ENCODE measurements around the gene COL8A2. TPM values are rescaled to one million over a fixed set of nuclear protein-coding genes. Genes with fewer than 3 reads are reported as not detected.

Gene COL8A2
- total RNA-seq, 1 experiment from 2014 or later, result 1.2 TPM

DNA sequence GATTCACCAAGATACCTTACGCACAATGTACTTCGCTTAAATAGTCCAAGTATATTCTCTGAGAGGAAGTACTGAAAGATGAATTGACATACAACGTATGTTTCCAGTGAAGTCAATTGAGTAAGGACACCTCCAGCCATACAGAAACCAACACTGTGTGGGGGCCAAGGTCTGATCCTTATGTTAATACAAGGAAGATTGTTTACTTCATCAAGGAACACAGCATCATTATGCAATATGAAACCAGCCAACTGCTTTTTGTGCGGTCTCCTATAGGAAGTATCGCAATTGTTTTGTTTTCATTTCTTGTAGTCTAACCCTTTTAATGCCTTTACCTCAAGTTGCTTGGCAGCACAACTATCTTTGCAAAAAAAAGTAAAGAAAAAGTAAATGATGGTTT, 69.3 kb downstream of the COL8A2 start:
- TF ChIP-seq, protein P1, sequence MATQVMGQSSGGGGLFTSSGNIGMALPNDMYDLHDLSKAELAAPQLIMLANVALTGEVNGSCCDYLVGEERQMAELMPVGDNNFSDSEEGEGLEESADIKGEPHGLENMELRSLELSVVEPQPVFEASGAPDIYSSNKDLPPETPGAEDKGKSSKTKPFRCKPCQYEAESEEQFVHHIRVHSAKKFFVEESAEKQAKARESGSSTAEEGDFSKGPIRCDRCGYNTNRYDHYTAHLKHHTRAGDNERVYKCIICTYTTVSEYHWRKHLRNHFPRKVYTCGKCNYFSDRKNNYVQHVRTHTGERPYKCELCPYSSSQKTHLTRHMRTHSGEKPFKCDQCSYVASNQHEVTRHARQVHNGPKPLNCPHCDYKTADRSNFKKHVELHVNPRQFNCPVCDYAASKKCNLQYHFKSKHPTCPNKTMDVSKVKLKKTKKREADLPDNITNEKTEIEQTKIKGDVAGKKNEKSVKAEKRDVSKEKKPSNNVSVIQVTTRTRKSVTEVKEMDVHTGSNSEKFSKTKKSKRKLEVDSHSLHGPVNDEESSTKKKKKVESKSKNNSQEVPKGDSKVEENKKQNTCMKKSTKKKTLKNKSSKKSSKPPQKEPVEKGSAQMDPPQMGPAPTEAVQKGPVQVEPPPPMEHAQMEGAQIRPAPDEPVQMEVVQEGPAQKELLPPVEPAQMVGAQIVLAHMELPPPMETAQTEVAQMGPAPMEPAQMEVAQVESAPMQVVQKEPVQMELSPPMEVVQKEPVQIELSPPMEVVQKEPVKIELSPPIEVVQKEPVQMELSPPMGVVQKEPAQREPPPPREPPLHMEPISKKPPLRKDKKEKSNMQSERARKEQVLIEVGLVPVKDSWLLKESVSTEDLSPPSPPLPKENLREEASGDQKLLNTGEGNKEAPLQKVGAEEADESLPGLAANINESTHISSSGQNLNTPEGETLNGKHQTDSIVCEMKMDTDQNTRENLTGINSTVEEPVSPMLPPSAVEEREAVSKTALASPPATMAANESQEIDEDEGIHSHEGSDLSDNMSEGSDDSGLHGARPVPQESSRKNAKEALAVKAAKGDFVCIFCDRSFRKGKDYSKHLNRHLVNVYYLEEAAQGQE (IDR thresholded peaks at IDR 0.05; ENCODE audit: insufficient read depth in 1 of 2, low read depth in 2 of 2, low read length in 1 of 2), result no peak
- no peak for TF ChIP-seq POLR2AphosphoS5 (IDR thresholded peaks at IDR 0.05; ENCODE audit: low read depth, low read length)
- ATAC-seq, result no peak
- Histone ChIP-seq H3K4me1 (ENCODE audit: control insufficient read depth, insufficient read depth, low read length) (no peaks in the 10 kb centered on the region), H3K27me3 (ENCODE audit: control insufficient read depth, insufficient read depth, low read length) (no peaks in the 10 kb centered on the region), H3K36me3 (ENCODE audit: control insufficient read depth, insufficient read depth, low read length) (0 out of 2 replicates have a peak, but pooled peaks cover 6% of the 10 kb centered on the region), H3K27ac (ENCODE audit: low read length) (no peak overlapping the region), H3K9me3 (ENCODE audit: control insufficient read depth, insufficient read depth, low read depth, low read length) (no peaks in the 10 kb centered on the region), H3K4me3 (ENCODE audit: low read depth in 2 of 2, low read length in 2 of 2) (no peak overlapping the region)
- BruUV-seq (replicated peaks), result no TSS peak
- intact Hi-C loops (cut with micrococcal nuclease; ENCODE audit: unreplicated experiment), result no loop called here
- in situ Hi-C loops (cut with HindIII; ENCODE audit: low pct_unique_long_range_greater_than_20kb, low sequenced_read_pairs), result no loop called here
- ChIA-PET POLR2A (no interaction called here), CTCF (no interaction called here)
- DNase-seq (ENCODE audit: low read depth, low spot score), result no peak

DNA sequence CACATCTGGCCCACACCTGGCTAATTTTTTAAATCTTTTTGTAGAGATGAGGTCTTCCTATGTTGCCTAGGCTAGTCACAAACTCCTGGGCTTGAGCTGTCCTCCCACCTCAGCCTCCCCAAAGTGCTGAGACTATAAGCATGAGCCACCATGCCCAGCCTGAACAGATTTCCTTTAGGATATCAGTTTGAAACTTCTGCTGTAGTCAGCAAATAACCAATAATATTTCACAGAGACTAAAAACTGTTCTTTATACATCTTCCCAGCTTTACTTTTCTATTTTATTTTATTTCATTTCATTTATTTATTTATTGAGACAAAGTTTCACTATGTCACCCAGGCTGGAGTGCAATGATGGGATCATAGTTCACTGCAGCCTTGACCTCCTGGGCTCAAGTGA, 71.0 kb downstream of the COL8A2 start:
- TF ChIP-seq POLR2AphosphoS5 (IDR thresholded peaks at IDR 0.05; ENCODE audit: low read depth, low read length), result no peak
- Histone ChIP-seq H3K4me1 (ENCODE audit: control insufficient read depth, insufficient read depth, low read length) (no peaks in the 10 kb centered on the region), H3K27me3 (ENCODE audit: control insufficient read depth, insufficient read depth, low read length) (no peaks in the 10 kb centered on the region), H3K4me3 (ENCODE audit: low read depth in 2 of 2, low read length in 2 of 2) (no peak overlapping the region), H3K27ac (ENCODE audit: low read length) (no peak overlapping the region), H3K9me3 (ENCODE audit: control insufficient read depth, insufficient read depth, low read depth, low read length) (no peaks in the 10 kb centered on the region), H3K36me3 (ENCODE audit: control insufficient read depth, insufficient read depth, low read length) (0 out of 2 replicates have a peak, but pooled peaks cover 6% of the 10 kb centered on the region)
- POLR2A ChIA-PET, result no interaction called here
- BruUV-seq (replicated peaks), result no TSS peak
- DNase-seq (ENCODE audit: low read depth, low spot score) (no peak), ATAC-seq (no peak)
- intact Hi-C loops (cut with micrococcal nuclease; ENCODE audit: unreplicated experiment) (no loop called here), in situ Hi-C loops (cut with HindIII; ENCODE audit: low pct_unique_long_range_greater_than_20kb, low sequenced_read_pairs) (no loop called here)
- CTCF ChIA-PET, result no interaction called here

DNA sequence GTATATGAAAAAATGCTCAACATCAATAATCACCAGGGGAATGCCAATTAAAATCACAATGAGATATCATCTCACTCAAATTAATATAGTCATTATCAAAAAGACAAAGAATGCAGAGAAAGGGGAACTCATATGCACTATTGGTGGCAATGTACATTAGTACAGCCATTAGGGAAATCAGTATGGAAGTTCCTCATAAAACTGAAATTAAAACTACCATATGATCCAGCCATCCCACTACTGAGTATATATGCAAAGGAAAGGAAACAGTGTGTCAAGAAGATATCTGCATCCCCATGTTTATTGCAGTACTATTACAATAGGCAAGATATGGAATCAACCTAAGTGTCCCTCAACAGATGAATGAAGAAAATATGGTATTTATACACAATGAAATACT, 73.2 kb downstream of the COL8A2 start:
- intact Hi-C loops (cut with micrococcal nuclease; ENCODE audit: unreplicated experiment) (no loop called here), in situ Hi-C loops (cut with HindIII; ENCODE audit: low pct_unique_long_range_greater_than_20kb, low sequenced_read_pairs) (no loop called here)
- no peak for ATAC-seq
- ChIA-PET CTCF (no interaction called here), POLR2A (no interaction called here)
- no TSS peak for BruUV-seq (replicated peaks)
- Histone ChIP-seq H3K4me1 (ENCODE audit: control insufficient read depth, insufficient read depth, low read length) (no peaks in the 10 kb centered on the region), H3K9me3 (ENCODE audit: control insufficient read depth, insufficient read depth, low read depth, low read length) (no peaks in the 10 kb centered on the region), H3K27me3 (ENCODE audit: control insufficient read depth, insufficient read depth, low read length) (no peaks in the 10 kb centered on the region), H3K36me3 (ENCODE audit: control insufficient read depth, insufficient read depth, low read length) (0 out of 2 replicates have a peak, but pooled peaks cover 6% of the 10 kb centered on the region), H3K4me3 (ENCODE audit: low read depth in 2 of 2, low read length in 2 of 2) (no peak overlapping the region), H3K27ac (ENCODE audit: low read length) (no peak overlapping the region)
- TF ChIP-seq, protein P2, sequence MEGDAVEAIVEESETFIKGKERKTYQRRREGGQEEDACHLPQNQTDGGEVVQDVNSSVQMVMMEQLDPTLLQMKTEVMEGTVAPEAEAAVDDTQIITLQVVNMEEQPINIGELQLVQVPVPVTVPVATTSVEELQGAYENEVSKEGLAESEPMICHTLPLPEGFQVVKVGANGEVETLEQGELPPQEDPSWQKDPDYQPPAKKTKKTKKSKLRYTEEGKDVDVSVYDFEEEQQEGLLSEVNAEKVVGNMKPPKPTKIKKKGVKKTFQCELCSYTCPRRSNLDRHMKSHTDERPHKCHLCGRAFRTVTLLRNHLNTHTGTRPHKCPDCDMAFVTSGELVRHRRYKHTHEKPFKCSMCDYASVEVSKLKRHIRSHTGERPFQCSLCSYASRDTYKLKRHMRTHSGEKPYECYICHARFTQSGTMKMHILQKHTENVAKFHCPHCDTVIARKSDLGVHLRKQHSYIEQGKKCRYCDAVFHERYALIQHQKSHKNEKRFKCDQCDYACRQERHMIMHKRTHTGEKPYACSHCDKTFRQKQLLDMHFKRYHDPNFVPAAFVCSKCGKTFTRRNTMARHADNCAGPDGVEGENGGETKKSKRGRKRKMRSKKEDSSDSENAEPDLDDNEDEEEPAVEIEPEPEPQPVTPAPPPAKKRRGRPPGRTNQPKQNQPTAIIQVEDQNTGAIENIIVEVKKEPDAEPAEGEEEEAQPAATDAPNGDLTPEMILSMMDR (IDR thresholded peaks at IDR 0.05), result no peak
- TF ChIP-seq, protein P1 (IDR thresholded peaks at IDR 0.05; ENCODE audit: insufficient read depth in 1 of 2, low read depth in 2 of 2, low read length in 1 of 2), result no peak
- TF ChIP-seq POLR2AphosphoS5 (IDR thresholded peaks at IDR 0.05; ENCODE audit: low read depth, low read length), result no peak
- TF ChIP-seq SIN3A (IDR thresholded peaks at IDR 0.05; ENCODE audit: borderline replicate concordance, insufficient read depth, low read depth, low read length), result no peak
- TF ChIP-seq TCF7L2 (IDR thresholded peaks at IDR 0.05; ENCODE audit: low read depth, low read length), result no peak
- no peak for DNase-seq (ENCODE audit: low read depth, low spot score)

Measured in Panc1 (cell line).